PFSK-1 (cell line): ENCODE data around the gene C9orf153.

Experiments
- FOXP2 ChIP-seq: optimal IDR thresholded peaks from 2 replicates; pipeline ENCODE3; 2011; ENCODE audit warnings: borderline replicate concordance, control low read depth, inconsistent platforms; ENCODE audit not compliant: insufficient read depth; ENCODE audit errors: extremely low read length, extremely low read depth
- POLR2AphosphoS5 ChIP-seq: IDR thresholded peaks from 2 replicates; pipeline ENCODE4 v1.6.1; 2012; ENCODE audit warnings: low read depth, mild to moderate bottlenecking, control low read depth, low read length, moderate library complexity
- SIN3A ChIP-seq: IDR thresholded peaks from 2 replicates; pipeline ENCODE4 v1.6.1; 2012; ENCODE audit warnings: mild to moderate bottlenecking, low read length, moderate library complexity, borderline replicate concordance; ENCODE audit not compliant: insufficient read depth
- TAF1 ChIP-seq: IDR thresholded peaks from 2 replicates; pipeline ENCODE4 v1.6.1; 2012; ENCODE audit warnings: low read length, control low read depth, borderline replicate concordance; ENCODE audit not compliant: insufficient read depth
- TF ChIP-seq, protein P1 (sequence below), 2 experiments: IDR thresholded peaks; 2 replicates each; pipeline versions ENCODE4 v1.6.1 to v1.8.0; 2011 to 2012; ENCODE audit warnings: low read depth in 2 of 2, low read length in 2 of 2, control low read depth in 1 of 2, inconsistent platforms in 1 of 2, mild to moderate bottlenecking in 1 of 2, moderate library complexity in 1 of 2; ENCODE audit not compliant: insufficient read depth in 1 of 2

Gene C9orf153

DNA sequence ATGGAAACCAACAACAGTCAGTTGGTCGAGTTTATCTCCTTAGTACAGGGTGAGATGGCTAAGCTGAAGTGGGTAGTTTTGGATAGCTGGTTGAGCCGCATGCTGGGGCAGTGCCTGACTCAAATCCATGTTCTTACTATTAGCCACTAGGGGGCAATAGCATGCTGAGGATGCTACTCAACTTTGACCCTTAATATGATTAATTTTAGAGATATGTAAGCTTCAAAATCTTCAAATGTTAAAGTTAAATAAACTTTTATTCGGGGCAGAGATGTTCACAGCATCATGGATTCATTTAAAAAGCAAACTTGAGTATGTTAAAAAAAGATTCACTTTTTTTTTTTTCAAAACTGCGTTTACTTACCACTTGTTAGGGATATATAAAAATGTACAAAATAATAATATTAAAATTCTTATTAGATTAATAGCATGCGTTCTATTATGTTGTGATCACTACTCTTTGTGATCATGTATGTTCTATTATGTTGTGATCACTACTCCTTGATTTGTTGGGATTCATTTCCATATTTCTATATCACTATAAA is 57.0 kb downstream of the C9orf153 start:
- TF ChIP-seq TAF1: no peak
- no peak for TF ChIP-seq SIN3A
- TF ChIP-seq, protein P1, sequence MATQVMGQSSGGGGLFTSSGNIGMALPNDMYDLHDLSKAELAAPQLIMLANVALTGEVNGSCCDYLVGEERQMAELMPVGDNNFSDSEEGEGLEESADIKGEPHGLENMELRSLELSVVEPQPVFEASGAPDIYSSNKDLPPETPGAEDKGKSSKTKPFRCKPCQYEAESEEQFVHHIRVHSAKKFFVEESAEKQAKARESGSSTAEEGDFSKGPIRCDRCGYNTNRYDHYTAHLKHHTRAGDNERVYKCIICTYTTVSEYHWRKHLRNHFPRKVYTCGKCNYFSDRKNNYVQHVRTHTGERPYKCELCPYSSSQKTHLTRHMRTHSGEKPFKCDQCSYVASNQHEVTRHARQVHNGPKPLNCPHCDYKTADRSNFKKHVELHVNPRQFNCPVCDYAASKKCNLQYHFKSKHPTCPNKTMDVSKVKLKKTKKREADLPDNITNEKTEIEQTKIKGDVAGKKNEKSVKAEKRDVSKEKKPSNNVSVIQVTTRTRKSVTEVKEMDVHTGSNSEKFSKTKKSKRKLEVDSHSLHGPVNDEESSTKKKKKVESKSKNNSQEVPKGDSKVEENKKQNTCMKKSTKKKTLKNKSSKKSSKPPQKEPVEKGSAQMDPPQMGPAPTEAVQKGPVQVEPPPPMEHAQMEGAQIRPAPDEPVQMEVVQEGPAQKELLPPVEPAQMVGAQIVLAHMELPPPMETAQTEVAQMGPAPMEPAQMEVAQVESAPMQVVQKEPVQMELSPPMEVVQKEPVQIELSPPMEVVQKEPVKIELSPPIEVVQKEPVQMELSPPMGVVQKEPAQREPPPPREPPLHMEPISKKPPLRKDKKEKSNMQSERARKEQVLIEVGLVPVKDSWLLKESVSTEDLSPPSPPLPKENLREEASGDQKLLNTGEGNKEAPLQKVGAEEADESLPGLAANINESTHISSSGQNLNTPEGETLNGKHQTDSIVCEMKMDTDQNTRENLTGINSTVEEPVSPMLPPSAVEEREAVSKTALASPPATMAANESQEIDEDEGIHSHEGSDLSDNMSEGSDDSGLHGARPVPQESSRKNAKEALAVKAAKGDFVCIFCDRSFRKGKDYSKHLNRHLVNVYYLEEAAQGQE (IDR thresholded peaks at IDR 0.05; ENCODE audit: insufficient read depth in 1 of 2, low read depth in 2 of 2, low read length in 2 of 2): no peak
- no peak for TF ChIP-seq FOXP2
- no peak for TF ChIP-seq POLR2AphosphoS5

DNA sequence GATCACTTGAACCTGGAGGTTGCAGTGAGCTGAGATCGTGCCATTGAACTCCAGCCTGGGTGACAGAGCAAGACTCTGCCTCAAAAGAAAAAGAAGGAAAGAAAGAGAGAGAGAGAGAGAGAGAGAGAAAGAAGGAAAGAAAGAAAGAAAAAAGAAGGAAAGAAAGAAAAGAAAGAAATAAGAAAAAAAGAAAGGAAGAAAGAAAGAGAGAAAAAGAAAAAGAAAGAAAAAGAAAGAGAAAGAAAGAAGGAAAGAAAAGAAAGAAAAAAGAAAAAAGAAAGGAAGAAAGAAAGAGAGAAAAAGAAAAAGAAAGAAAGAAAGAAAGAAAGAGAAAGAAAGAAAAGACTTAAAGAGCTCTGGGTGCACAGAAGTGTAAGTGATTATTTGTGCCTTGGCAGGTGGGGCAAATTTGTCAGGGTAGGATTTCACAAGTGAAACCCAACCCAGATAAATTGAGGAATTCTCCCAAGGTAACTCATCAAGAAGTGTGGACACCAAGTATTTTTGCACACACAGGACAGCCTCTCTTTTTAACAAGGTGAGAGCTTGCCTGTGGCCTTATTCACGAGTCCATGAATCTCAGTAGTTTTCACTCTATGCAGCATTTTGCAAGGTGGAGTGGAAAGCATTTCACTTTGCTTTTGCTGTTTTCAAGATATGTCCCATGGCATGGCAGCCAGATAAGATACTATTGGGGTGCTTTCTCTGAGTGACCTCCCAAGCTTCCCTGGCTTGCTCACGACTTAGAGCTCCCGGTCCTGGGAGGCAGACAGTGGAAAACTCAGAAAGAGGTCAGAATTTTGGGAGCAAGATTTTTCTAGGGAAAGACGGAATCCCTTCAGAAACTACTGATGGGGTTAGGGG is 57.8 kb downstream of the C9orf153 start:
- TF ChIP-seq, protein P1 (IDR thresholded peaks at IDR 0.05; ENCODE audit: insufficient read depth in 1 of 2, low read depth in 2 of 2, low read length in 2 of 2): no peak
- no peak for TF ChIP-seq SIN3A
- no peak for TF ChIP-seq POLR2AphosphoS5
- TF ChIP-seq FOXP2: no peak
- TF ChIP-seq TAF1: no peak

DNA sequence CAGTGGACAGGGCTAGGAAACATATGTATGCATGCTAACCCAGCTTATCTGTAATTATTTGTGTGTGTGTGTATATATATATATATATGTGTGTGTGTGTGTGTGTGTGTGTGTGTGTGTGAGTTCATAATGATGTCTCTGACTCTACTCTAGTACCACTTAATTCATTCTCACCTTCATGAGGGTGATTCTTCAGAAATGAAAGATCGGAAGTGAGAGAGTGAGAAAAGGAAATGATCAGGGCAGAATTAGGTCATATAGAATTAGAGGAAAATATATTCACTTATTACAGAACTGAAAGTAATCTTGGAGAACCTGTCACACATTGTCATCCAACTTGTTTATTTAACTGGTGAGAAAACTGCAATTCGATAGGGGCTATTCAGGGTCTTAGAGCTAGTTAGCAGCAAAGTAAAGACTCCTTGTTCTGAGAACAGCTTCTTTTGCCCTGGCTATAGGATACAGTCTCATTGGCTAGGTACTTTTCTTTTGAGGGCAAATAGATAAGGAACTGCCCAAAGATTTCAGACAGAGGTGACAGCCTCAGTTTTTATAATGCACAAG is 58.8 kb downstream of the C9orf153 start:
- TF ChIP-seq FOXP2: no peak
- TF ChIP-seq, protein P1 (IDR thresholded peaks at IDR 0.05; ENCODE audit: insufficient read depth in 1 of 2, low read depth in 2 of 2, low read length in 2 of 2): no peak
- TF ChIP-seq TAF1: no peak
- TF ChIP-seq SIN3A: no peak
- TF ChIP-seq POLR2AphosphoS5: no peak

DNA sequence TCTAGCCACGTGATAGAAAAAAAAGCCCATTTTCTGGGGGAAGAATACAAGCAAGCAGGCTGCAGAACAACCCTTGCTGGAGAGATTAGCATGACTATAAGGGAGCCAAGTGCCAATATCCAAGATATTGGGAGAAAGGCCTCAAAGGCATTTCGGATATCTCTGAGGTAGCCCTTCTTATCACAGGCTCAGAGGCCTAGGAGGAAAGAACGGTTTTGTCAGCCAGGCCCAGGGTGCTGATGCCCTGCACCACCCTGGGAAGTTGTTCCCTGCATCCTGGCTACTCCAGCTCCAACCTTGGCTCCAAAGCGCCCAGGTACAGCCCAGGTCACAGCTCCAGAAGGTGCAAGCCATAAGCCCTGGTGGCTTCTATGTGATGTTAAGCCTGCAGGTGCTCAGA is 66.4 kb downstream of the C9orf153 start:
- TF ChIP-seq SIN3A (no peak), POLR2AphosphoS5 (no peak)

DNA sequence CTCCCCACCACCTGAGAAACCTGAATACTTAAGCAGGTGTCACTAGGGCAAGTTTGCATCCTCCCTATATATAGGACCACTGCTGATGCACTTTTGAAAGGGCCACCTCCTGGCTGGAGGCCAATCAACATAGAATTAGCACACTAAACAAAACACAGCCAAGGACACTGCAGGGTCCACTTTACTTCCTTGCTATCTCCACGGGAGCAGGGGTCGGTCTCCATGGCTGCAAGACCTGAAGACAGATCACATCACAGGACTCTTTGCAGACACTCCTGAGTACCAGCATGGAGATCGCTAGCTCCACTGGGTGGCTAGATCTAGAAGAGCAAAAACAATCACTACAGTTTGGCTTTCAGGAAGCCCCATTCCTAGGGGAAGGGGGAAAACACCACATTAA is 72.3 kb downstream of the C9orf153 start:
- TF ChIP-seq, protein P1 (IDR thresholded peaks at IDR 0.05; ENCODE audit: insufficient read depth in 1 of 2, low read depth in 2 of 2, low read length in 2 of 2): no peak
- no peak for TF ChIP-seq TAF1
- no peak for TF ChIP-seq SIN3A
- no peak for TF ChIP-seq POLR2AphosphoS5
- TF ChIP-seq FOXP2: no peak
